BJ (cell line): Measurements from ENCODE around the gene SNX4. TPM values are rescaled to one million over a fixed set of nuclear protein-coding genes. Genes with fewer than 3 reads are reported as not detected.
"Not testable (repeated sequence)": the region's sequence is repeated elsewhere in the genome, so short reads cannot be mapped to it uniquely, and the experiment has no call there.

Experiments
- CTCF ChIA-PET: fragments of 350-600 bp; formaldehyde crosslinking; extraction: SDS; loops from one replicate; lab custom pipeline; 2021; ENCODE audit warnings: antibody characterized with exemption, inconsistent platforms; lab: Yijun Ruan, JAX
- POLR2A ChIA-PET: fragments of 300-600 bp; sonication (Branson Sonifier 250); formaldehyde crosslinking; extraction: SDS; loops from one replicate; lab custom pipeline; 2021; ENCODE audit warnings: antibody characterized with exemption; lab: Charles Lee
- DNase-seq: peaks from one replicate; pipeline ENCODE4 v3.0.0-alpha.2; 2011; ENCODE audit warnings: low read depth
- H3K27me3 ChIP-seq: 2 replicates; pipeline ENCODE4 v1.6.0; 2011; ENCODE audit warnings: low read length; ENCODE audit not compliant: control insufficient read depth, insufficient read depth
- H3K36me3 ChIP-seq: 2 replicates; pipeline ENCODE4 v1.5.1; 2011; ENCODE audit warnings: low read length; ENCODE audit not compliant: control insufficient read depth, insufficient read depth
- H3K4me3 ChIP-seq: 2 replicates; pipeline ENCODE4 v1.5.1; 2011; ENCODE audit warnings: low read depth, mild to moderate bottlenecking, control low read depth, low read length
- CTCF ChIP-seq: IDR thresholded peaks from 2 replicates; pipeline ENCODE4 v1.5.1; 2011; ENCODE audit warnings: low read depth, mild to moderate bottlenecking, control low read depth, inconsistent platforms, low read length, moderate library complexity; ENCODE audit not compliant: insufficient read depth
- polyA minus RNA-seq: library from RNA; depleted of rRNA, polyadenylated mRNA; stranded (reverse); fragments of >200 nt; gene quantifications from 2 replicates; pipeline ENCODE4 v1.2.3, GENCODE V29; 2011; rRNA and poly(A)+ RNA removed
- polyA plus RNA-seq: library from polyadenylated mRNA; depleted of rRNA; stranded (reverse); fragments of >200 nt; gene quantifications from 2 replicates; pipeline ENCODE4 v1.2.3, GENCODE V29; 2011; rRNA removed

Gene SNX4
- 6.4 and 12.4 TPM in 2 replicates for polyA plus RNA-seq
- polyA minus RNA-seq, result 5.0 and 9.5 TPM in 2 replicates

- ChIA-PET CTCF (interaction anchor here (1.0 kb wide), 1 partner anchor 18 kb away, joined by 6 read pairs; no protein-coding TSS in a partner anchor), POLR2A (interaction anchor here (0.6 kb wide), 1 partner anchor 74 kb away, joined by 3 read pairs; no protein-coding TSS in a partner anchor)
- peak within 1 kb of the TSS; percentile 92 for H3K4me3 ChIP-seq
- no peaks in the 10 kb centered on the region for H3K27me3 ChIP-seq
- H3K36me3 ChIP-seq, result peaks cover 2% of the 10 kb centered on the region; the same call in 1 of the 2 replicates
- TF ChIP-seq CTCF, result no peak
- peak; percentile 75 for DNase-seq
Measured at GRCh38 chr3:125519678-125520562, at the start of gene SNX4. TSS of gene SNX4 (minus strand) at chr3:125520202. CDS start at chr3:125520172, 30 bp downstream.

- H3K4me3 ChIP-seq, result no peak overlapping the region
- ChIA-PET CTCF (no interaction called here), POLR2A (no interaction called here)
- no peak for DNase-seq
- H3K36me3 ChIP-seq, result peaks cover 2% of the 10 kb centered on the region; the same call in 1 of the 2 replicates
- no peak for TF ChIP-seq CTCF
- no peaks in the 10 kb centered on the region for H3K27me3 ChIP-seq
Measured at GRCh38 chr3:125556314-125556713, 36.3 kb upstream of the SNX4 start.

- POLR2A ChIA-PET, result no interaction called here
- Histone ChIP-seq H3K27me3 (no peaks in the 10 kb centered on the region), H3K36me3 (no peaks in the 10 kb centered on the region), H3K4me3 (no peak overlapping the region)
- TF ChIP-seq CTCF, result no peak
- DNase-seq, result no peak
- CTCF ChIA-PET, result no interaction called here
Measured at GRCh38 chr3:125552401-125552800, 32.4 kb upstream of the SNX4 start.

- no peak for DNase-seq
- TF ChIP-seq CTCF, result no peak
- H3K4me3 ChIP-seq, result no peak overlapping the region
- CTCF ChIA-PET, result no interaction called here
- POLR2A ChIA-PET, result no interaction called here
- H3K27me3 ChIP-seq, result no peaks in the 10 kb centered on the region
- peaks cover 1% of the 10 kb centered on the region; the same call in 1 of the 2 replicates for H3K36me3 ChIP-seq
Measured at GRCh38 chr3:125528920-125529319, 8.9 kb upstream of the SNX4 start.

GRCh38 chr3:125525153-125525552 is 5.2 kb upstream of the SNX4 start:
- no peaks in the 10 kb centered on the region for H3K27me3 ChIP-seq
- TF ChIP-seq CTCF, result no peak
- no peak overlapping the region for H3K4me3 ChIP-seq
- DNase-seq, result no peak
- H3K36me3 ChIP-seq, result peaks cover under 1% of the 10 kb centered on the region; the same call in 1 of the 2 replicates
- CTCF ChIA-PET, result no interaction called here
- POLR2A ChIA-PET, result no interaction called here

- peak overlapping the region; percentile 92 for H3K4me3 ChIP-seq
- DNase-seq, H3K36me3 ChIP-seq, CTCF ChIA-PET, POLR2A ChIA-PET, H3K27me3 ChIP-seq: not testable (repeated sequence)
Measured at GRCh38 chr3:125520563-125520919, 539 bp upstream of the SNX4 start.
